ENCODE measurements around the gene S100A4. TPM values are rescaled to one million over a fixed set of nuclear protein-coding genes. Genes with fewer than 3 reads are reported as not detected.

S100A4 gene
- total and polyA plus RNA-seq, 2 experiments from 2014 or later: 14.2 to 36.0 TPM

DNA sequence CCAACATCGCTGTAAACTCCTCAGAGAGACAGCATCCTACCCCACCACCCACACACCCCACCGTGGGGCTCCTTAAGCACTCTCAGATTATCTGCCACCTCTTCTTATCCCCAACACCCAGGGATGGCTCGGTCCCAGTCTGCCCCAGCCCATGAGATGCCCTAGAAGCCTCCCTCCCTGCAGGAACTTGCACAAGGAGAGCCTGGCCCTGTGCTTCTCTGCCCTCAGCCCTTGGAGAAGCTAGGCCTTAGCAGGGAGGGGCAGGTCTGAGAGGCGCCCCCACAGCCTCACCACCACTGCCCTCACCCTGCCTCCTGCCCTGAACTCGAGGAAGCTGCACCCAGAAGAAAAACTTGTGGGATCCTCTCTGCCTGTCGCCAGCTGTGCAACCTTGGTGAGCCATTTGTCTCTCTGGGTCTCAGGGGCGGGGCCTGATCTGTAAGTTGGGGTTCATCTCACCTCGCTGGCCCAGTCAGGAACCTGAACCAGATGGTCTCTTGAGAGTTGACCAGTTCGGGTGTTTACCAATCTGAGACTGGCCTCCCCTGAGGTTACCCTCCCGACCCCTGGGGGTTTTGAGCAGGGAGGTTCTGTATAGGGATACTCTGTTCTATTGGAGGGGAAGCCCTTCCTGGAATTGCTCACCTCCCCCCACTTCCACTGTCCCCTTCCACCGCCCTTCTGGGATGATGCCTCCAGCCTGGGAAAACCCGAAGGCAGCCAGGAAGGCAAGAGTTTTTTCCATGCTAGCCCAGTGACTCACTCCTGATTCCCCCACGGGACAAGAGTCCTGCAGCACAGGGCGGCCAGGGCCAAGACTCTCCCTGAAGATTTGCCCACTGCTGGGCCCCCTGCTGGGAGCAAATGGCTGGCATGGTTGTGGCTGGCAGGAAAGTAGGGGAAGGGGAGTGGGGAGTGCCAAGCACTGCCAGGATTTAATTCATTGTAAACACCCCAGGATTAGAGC, 3.4 kb upstream of the S100A4 start, which contains the start of gene S100A3 (continued):
- TF ChIP-seq, protein P1, sequence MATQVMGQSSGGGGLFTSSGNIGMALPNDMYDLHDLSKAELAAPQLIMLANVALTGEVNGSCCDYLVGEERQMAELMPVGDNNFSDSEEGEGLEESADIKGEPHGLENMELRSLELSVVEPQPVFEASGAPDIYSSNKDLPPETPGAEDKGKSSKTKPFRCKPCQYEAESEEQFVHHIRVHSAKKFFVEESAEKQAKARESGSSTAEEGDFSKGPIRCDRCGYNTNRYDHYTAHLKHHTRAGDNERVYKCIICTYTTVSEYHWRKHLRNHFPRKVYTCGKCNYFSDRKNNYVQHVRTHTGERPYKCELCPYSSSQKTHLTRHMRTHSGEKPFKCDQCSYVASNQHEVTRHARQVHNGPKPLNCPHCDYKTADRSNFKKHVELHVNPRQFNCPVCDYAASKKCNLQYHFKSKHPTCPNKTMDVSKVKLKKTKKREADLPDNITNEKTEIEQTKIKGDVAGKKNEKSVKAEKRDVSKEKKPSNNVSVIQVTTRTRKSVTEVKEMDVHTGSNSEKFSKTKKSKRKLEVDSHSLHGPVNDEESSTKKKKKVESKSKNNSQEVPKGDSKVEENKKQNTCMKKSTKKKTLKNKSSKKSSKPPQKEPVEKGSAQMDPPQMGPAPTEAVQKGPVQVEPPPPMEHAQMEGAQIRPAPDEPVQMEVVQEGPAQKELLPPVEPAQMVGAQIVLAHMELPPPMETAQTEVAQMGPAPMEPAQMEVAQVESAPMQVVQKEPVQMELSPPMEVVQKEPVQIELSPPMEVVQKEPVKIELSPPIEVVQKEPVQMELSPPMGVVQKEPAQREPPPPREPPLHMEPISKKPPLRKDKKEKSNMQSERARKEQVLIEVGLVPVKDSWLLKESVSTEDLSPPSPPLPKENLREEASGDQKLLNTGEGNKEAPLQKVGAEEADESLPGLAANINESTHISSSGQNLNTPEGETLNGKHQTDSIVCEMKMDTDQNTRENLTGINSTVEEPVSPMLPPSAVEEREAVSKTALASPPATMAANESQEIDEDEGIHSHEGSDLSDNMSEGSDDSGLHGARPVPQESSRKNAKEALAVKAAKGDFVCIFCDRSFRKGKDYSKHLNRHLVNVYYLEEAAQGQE (IDR thresholded peaks at IDR 0.05; ENCODE audit: unreplicated experiment): no peak
- no peak for TF ChIP-seq STAT1 (IDR thresholded peaks at IDR 0.05; ENCODE audit: unreplicated experiment)
- TF ChIP-seq CREB1 (CRISPR knock-in tag; IDR thresholded peaks at IDR 0.05; ENCODE audit: low read depth): no peak
- TF ChIP-seq NANOG (IDR thresholded peaks at IDR 0.05; ENCODE audit: borderline replicate concordance): no peak
- TF ChIP-seq EZH2 (IDR thresholded peaks at IDR 0.05; ENCODE audit: low read depth, unreplicated experiment): no peak
- TF ChIP-seq ZNF331 (CRISPR knock-in tag; IDR thresholded peaks at IDR 0.05; ENCODE audit: low read depth): no peak
- TF ChIP-seq, protein P2, sequence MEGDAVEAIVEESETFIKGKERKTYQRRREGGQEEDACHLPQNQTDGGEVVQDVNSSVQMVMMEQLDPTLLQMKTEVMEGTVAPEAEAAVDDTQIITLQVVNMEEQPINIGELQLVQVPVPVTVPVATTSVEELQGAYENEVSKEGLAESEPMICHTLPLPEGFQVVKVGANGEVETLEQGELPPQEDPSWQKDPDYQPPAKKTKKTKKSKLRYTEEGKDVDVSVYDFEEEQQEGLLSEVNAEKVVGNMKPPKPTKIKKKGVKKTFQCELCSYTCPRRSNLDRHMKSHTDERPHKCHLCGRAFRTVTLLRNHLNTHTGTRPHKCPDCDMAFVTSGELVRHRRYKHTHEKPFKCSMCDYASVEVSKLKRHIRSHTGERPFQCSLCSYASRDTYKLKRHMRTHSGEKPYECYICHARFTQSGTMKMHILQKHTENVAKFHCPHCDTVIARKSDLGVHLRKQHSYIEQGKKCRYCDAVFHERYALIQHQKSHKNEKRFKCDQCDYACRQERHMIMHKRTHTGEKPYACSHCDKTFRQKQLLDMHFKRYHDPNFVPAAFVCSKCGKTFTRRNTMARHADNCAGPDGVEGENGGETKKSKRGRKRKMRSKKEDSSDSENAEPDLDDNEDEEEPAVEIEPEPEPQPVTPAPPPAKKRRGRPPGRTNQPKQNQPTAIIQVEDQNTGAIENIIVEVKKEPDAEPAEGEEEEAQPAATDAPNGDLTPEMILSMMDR (conservative IDR thresholded peaks at IDR 0.05; ENCODE audit: low read depth in 2 of 2): no peak

DNA sequence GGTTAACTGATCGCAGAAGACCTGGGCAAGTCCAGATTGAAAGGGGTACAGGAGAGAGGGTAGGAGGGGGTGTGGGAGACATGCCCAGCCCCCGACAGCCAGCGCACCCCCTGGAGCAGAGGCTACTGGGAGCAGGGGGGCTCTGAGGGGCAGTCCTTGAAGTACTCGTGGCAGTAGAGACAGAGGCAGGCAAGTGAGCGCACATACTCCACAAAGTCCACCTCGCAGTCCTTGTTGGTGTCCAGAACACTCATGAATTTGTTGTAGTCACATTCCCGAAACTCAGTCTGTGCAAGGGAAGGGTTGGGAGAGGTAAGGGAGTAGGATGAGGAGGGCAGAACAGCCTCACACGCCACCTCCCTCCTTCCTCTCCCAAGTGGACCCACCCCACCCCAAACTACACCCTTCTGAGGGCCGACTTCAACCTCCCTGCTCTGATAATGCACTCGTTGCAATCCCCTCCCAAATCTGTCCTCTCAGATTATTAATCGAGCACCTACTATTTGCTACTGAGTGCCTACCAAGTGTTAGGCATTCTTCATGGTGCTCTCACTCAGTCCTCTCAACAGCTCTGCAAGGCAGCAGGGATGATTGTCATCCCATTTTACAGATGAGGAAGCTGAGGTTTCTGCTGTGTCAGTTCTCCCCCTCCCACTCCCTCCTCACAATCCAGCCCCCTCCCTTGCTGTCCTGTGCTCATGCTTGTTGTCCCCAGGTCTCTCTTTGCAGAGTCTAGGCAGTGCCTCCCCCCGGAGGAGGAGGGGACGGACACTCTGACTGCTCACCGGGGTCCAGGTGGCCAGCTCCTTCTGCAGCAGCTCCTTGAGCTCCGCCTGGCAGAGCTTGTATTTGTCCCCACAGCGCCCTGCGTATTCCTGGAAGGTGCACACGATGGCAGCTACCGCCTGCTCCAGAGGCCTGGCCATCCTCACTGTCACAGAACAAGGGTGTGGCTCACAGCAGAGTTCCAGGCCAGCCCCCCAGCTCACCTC, 2.2 kb upstream of the S100A4 start:
- ATAC-seq (no peak), DNase-seq (ENCODE audit: low spot score) (no peak)
- no peaks in the 10 kb centered on the region for H3F3A ChIP-seq (replicated peaks; ENCODE audit: low read depth)
- H4K20me1 ChIP-seq (replicated peaks; ENCODE audit: insufficient read depth): no peaks in the 10 kb centered on the region
- peaks cover 60% of the 10 kb centered on the region for H3K4me1 Mint-ChIP-seq
- peaks cover 18% of the 10 kb centered on the region for H3K4me1 ChIP-seq (ENCODE audit: insufficient read depth)
- peak overlapping the region; percentile 90 for H2AFZ ChIP-seq
- H3K36me3 Mint-ChIP-seq (ENCODE audit: low read depth): no peaks in the 10 kb centered on the region
- H3K4me2 ChIP-seq: no peak overlapping the region
- H3K27me3 ChIP-seq (ENCODE audit: insufficient read depth): no peaks in the 10 kb centered on the region
- no peak overlapping the region for H3K27ac ChIP-seq (ENCODE audit: low read depth)
- H3K4me3 Mint-ChIP-seq: no peak overlapping the region
- H3K79me2 ChIP-seq (replicated peaks; ENCODE audit: insufficient read depth): no peaks in the 10 kb centered on the region
- H3K36me3 ChIP-seq (ENCODE audit: insufficient read depth): no peaks in the 10 kb centered on the region
- no peak for TF ChIP-seq POLR2AphosphoS5 (IDR thresholded peaks at IDR 0.05; ENCODE audit: low read depth)
- H3K27me3 Mint-ChIP-seq (ENCODE audit: insufficient read depth, low read depth, poor library complexity): peaks cover 23% of the 10 kb centered on the region
- no peaks in the 10 kb centered on the region; the same call in 2 of the 3 replicates for H3K9me3 Mint-ChIP-seq
- no peak overlapping the region for H3K27ac Mint-ChIP-seq
- H3K4me3 ChIP-seq: no peak overlapping the region
- H3K9me2 ChIP-seq (ENCODE audit: insufficient read depth): no peaks in the 10 kb centered on the region

Data from GM23338 (cell line).